ENCODE results near the gene GRP. TPM values are rescaled to one million over a fixed set of nuclear protein-coding genes. Genes with fewer than 3 reads are reported as not detected.

GRP gene
- total RNA-seq, 4 donors from 2014 or later, result not detected

DNA sequence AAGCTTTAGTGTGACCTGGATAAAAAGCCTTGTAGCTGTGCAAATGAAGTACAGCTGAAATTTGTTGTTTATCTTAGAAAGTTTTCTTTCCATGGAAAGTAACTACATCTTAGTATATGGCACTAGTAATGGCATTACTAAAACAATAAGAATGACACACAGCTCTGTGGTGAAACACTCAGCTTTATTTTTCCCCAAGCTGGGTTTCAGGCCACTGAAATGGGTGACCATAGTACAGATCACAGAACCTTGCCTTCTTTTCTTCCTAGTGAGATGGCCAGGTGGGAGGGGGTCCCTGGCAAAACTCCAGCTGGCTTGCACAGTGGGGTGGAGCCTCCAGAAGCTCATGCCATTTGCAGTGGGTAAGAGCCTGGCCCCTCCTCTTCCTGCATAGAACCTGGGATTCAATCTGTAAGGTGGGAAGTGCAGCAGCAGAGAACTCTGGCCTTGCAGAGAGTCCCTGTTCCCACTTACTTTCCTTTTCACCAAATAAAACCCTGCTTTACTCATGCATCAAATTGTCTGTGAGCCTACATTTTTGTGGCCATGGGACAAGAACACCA is 17.6 kb upstream of the GRP start:
- TF ChIP-seq, protein P1, sequence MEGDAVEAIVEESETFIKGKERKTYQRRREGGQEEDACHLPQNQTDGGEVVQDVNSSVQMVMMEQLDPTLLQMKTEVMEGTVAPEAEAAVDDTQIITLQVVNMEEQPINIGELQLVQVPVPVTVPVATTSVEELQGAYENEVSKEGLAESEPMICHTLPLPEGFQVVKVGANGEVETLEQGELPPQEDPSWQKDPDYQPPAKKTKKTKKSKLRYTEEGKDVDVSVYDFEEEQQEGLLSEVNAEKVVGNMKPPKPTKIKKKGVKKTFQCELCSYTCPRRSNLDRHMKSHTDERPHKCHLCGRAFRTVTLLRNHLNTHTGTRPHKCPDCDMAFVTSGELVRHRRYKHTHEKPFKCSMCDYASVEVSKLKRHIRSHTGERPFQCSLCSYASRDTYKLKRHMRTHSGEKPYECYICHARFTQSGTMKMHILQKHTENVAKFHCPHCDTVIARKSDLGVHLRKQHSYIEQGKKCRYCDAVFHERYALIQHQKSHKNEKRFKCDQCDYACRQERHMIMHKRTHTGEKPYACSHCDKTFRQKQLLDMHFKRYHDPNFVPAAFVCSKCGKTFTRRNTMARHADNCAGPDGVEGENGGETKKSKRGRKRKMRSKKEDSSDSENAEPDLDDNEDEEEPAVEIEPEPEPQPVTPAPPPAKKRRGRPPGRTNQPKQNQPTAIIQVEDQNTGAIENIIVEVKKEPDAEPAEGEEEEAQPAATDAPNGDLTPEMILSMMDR (IDR thresholded peaks at IDR 0.05), result no peak
- no peak for TF ChIP-seq POLR2A (IDR thresholded peaks at IDR 0.05)
- intact Hi-C loops (cut with DNase I; ENCODE audit: low total_unique reads), result no loop called here
- H3K4me3 ChIP-seq (ENCODE audit: low read depth, poor library complexity, severe bottlenecking), result no peak overlapping the region
- DNase-seq (ENCODE audit: low spot score in 2 of 2), result no peak

DNA sequence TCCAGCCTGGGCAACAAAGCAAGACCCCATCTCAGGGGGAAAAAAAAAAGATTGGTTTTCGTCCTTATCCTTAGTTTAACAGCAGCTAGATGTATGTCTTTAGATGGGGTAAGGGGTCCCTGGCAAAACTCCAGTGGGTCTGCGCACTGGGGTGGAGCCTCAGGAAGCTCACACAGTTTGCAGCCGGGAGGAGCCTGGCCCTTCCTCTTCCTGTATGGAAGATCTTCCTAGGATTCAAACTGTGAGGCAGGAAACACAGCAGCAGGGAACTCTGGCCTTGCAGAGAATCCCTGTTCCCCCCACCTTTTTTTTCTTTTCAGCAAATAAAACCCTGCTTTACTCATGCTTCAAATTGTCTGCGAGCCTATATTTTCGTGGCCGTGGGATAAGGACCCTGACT is 12.5 kb upstream of the GRP start:
- intact Hi-C loops (cut with DNase I; ENCODE audit: low total_unique reads), result no loop called here
- no peak for DNase-seq (ENCODE audit: low spot score in 2 of 2)
- H3K4me3 ChIP-seq (ENCODE audit: low read depth, poor library complexity, severe bottlenecking), result no peak overlapping the region
- TF ChIP-seq POLR2A (IDR thresholded peaks at IDR 0.05), result no peak
- TF ChIP-seq, protein P1 (IDR thresholded peaks at IDR 0.05), result no peak
- WGBS, 2 donors, result 78 to 81% methylated on average over 6 of the region's 6 CpGs

GRCh38 chr18:59208602-59209125 is 11.3 kb upstream of the GRP start:
- WGBS, 2 donors, result 37 to 43% methylated on average over 6 of the region's 6 CpGs
- no peak overlapping the region for H3K4me3 ChIP-seq (ENCODE audit: low read depth, poor library complexity, severe bottlenecking)
- DNase-seq (ENCODE audit: low spot score in 2 of 2), result no peak
- intact Hi-C loops (cut with DNase I; ENCODE audit: low total_unique reads), result no loop called here
- TF ChIP-seq POLR2A (IDR thresholded peaks at IDR 0.05), result no peak
- TF ChIP-seq, protein P1 (IDR thresholded peaks at IDR 0.05), result no peak

GRCh38 chr18:59210299-59210698 is 9.7 kb upstream of the GRP start:
- 93 to 96% methylated on average over 4 of the region's 4 CpGs for WGBS, 2 donors
- H3K4me3 ChIP-seq (ENCODE audit: low read depth, poor library complexity, severe bottlenecking), result no peak overlapping the region
- intact Hi-C loops (cut with DNase I; ENCODE audit: low total_unique reads), result no loop called here
- no peak for DNase-seq (ENCODE audit: low spot score in 2 of 2)
- no peak for TF ChIP-seq POLR2A (IDR thresholded peaks at IDR 0.05)
- TF ChIP-seq, protein P1 (IDR thresholded peaks at IDR 0.05), result no peak

GRCh38 chr18:59211629-59212028 is 8.3 kb upstream of the GRP start:
- intact Hi-C loops (cut with DNase I; ENCODE audit: low total_unique reads), result no loop called here
- 93 to 98% methylated on average over 2 of the region's 2 CpGs for WGBS, 2 donors

More at GRCh38 chr18:59211629-59212028, 8.3 kb upstream of the GRP start:
- H3K4me3 ChIP-seq (ENCODE audit: low read depth, poor library complexity, severe bottlenecking), result no peak overlapping the region
- no peak for DNase-seq (ENCODE audit: low spot score in 2 of 2)
- TF ChIP-seq POLR2A (IDR thresholded peaks at IDR 0.05), result no peak
- TF ChIP-seq, protein P1 (IDR thresholded peaks at IDR 0.05), result no peak
